HG03460 (cell line): ENCODE measurements around the gene CACNA1F.
A peak's percentile ranks its signal among the peaks of the same experiment; 100 is the strongest.

Experiments
- ATAC-seq: cut with Tn5 transposase; IDR thresholded peaks from one replicate; pipeline ENCODE4 v1.9.1; 2021; ENCODE audit not compliant: unreplicated experiment

The CACNA1F gene

GRCh38 chrX:49155900-49156837 lies 77.0 kb downstream of the CACNA1F start:
- peak; percentile 90 for ATAC-seq

- no peak for ATAC-seq
These were observed 77.8 kb downstream of the CACNA1F start for GRCh38 chrX:49155243-49155899.
